HL-60 (cell line): ENCODE results near the gene MED15.
A peak's percentile ranks its signal among the peaks of the same experiment; 100 is the strongest.

Experiments used
- DNase-seq, 2 experiments: peaks; one replicate each; pipeline ENCODE4 v3.0.0-alpha.2; 2010 to 2020; ENCODE audit warnings: low read depth in 1 of 2, low spot score in 1 of 2
- H3K27ac ChIP-seq: fragments of 250-450 bp; sonication (Bioruptor Pico); replicated peaks from 2 replicates; pipeline ENCODE4 v1.5.1; 2020; ENCODE audit warnings: mild to moderate bottlenecking, moderate library complexity
- H3K27me3 ChIP-seq: fragments of 250-450 bp; sonication (Bioruptor Pico); 2 replicates; pipeline ENCODE4 v1.5.1; 2021; ENCODE audit warnings: mild to moderate bottlenecking, moderate library complexity; ENCODE audit not compliant: insufficient read depth, poor library complexity, severe bottlenecking
- H3K4me3 ChIP-seq: replicated peaks from 2 replicates; pipeline ENCODE4 v1.5.1; 2011; ENCODE audit warnings: mild to moderate bottlenecking, control low read depth, low read length; ENCODE audit not compliant: insufficient read depth
- CTCF ChIP-seq: IDR thresholded peaks from one replicate; pipeline ENCODE4 v1.5.1; 2011; ENCODE audit warnings: low read length, control low read depth, inconsistent platforms; ENCODE audit not compliant: insufficient read depth
- GABPA ChIP-seq: IDR thresholded peaks from 2 replicates; pipeline ENCODE4 v1.6.1; 2012; ENCODE audit warnings: low read depth
- POLR2AphosphoS5 ChIP-seq: IDR thresholded peaks from 2 replicates; pipeline ENCODE4 v1.6.1; 2012; ENCODE audit warnings: low read depth
- REST ChIP-seq: IDR thresholded peaks from 2 replicates; pipeline ENCODE4 v1.6.1; 2012; ENCODE audit warnings: low read depth; ENCODE audit not compliant: insufficient replicate concordance
- SPI1 ChIP-seq: IDR thresholded peaks from 2 replicates; pipeline ENCODE4 v1.6.1; 2012; ENCODE audit warnings: low read depth, mild to moderate bottlenecking, borderline replicate concordance

Gene MED15

GRCh38 chr22:20567993-20568417, 60.6 kb downstream of the MED15 start:
- no peak for DNase-seq
- Histone ChIP-seq H3K4me3 (no peak overlapping the region), H3K27ac (no peak overlapping the region)

DNA sequence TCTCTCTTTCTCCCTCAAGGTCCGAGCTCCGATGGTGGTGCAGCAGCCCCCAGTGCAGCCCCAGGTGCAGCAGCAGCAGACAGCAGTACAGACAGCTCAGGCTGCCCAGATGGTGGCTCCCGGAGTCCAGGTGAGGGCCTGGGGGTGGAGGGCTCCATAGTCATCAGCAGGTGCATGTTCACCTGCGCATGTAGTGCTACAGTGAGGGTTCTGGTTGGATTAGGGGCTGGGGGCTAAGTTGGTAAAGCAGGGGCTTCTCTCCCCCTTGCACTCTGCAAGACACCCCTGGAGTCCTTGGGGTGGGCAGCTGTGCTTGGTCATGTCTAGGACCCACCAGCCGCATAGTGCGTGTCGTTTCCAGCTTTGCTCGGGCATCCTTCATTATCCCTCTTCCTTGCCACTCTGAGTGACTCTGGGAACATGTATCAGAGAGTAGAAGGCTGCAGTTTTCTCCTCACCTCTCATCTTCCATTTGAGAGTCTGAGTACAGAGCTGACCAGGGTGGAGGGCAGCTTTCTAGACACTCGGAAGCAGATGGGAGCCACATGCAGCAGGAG, 61.2 kb downstream of the MED15 start:
- Histone ChIP-seq H3K4me3 (no peak overlapping the region), H3K27me3 (no peaks in the 10 kb centered on the region), H3K27ac (no peak overlapping the region)
- DNase-seq: no peak
- no peak for TF ChIP-seq GABPA
- no peak for TF ChIP-seq REST
- TF ChIP-seq SPI1: no peak
- no peak for TF ChIP-seq CTCF
- TF ChIP-seq POLR2AphosphoS5: no peak

More at GRCh38 chr22:20567993-20568417, 60.6 kb downstream of the MED15 start:
- no peak for TF ChIP-seq REST
- TF ChIP-seq CTCF: no peak
- no peak for TF ChIP-seq SPI1
- no peak for TF ChIP-seq GABPA
- no peak for TF ChIP-seq POLR2AphosphoS5
- H3K27me3 ChIP-seq: no peaks in the 10 kb centered on the region

DNA sequence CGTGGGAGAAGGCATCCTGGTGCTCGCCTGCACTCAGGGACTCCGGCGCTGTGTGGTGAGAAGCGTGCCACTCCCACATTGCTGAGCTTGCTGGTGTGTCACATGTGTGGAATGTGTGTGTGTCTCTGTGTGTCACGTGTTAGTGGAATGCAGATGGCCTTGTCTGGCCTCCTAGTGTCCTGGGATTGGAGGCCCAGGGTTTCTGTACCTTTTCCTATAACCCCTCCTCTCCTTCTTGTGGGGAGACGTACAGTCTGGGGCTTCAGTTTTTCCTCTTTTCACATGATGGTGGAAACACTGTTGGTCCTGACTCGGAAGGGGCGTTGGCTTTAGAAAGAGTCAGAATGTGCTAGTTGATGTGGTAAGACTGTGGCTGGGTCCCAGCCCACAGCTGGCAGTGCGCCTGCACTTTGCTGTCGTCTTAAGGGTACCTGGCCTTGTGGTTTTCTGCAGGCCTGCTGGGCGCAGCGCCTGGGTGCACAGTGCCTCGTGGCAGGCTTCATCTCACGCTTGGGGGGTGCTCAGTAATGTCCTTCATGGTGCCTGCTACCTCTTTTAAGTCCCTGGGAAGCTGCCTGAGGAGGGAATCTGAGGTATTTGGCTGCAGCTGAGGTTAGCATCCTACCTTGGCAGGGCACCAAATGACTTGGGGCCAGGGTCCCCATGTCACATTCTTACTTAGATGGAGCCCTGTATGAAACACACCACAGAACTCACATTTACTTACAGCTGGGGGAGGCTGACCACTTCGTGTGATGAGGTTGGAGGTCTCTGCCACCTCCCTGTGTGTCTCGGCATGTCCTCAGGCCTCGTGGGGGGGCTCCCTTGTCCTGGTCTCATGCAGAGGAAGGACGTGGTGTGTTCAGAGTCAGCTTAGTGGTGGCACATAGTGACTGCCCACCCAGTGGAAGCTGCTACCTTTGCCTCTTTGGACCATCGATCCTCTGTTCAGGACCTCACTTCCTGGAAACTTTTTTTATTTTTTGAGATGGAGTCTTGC, 61.9 kb downstream of the MED15 start:
- no peaks in the 10 kb centered on the region for H3K27me3 ChIP-seq
- H3K27ac ChIP-seq: peak overlapping the region; percentile 44
- no peak overlapping the region for H3K4me3 ChIP-seq
- peak; percentile 51 to 92 for DNase-seq
- TF ChIP-seq REST (no peak), POLR2AphosphoS5 (peak; percentile 63)
